Measurements from ENCODE around the gene ALS2CL. TPM values are rescaled to one million over a fixed set of nuclear protein-coding genes. Genes with fewer than 3 reads are reported as not detected.

Gene ALS2CL
- total RNA-seq, 2 experiments from 2014 or later, result 3.2 to 3.3 TPM

DNA sequence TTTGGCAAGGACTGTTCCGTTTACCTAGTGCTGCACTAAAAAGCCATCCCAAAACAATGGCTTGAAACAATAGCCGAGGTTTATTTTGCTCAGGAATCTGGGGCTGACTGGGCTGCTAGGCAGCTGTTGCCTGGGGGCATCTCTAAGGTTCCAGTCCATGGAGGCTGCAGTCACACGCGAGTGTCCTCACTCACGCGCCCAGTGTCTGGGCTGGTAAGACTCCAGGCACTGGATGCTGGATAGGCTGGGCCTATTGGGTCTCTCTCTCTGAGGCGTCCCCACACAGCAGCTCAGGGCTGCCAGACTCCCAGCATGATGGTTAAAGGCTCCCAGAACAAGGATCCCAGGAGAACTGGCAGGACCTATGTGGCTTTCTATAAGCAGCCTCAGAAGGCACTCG is 34.2 kb downstream of the ALS2CL start:
- ChIA-PET POLR2A (no interaction called here), CTCF (interaction anchor here (0.6 to 1.5 kb wide), 2 partner anchors 30 to 665 kb away, joined by 3 read pairs; no protein-coding TSS in a partner anchor)
- Mint-ChIP-seq H3K27me3 (peaks cover 2% of the 10 kb centered on the region), H3K9me3 (ENCODE audit: low read depth) (no peaks in the 10 kb centered on the region), H3K27ac (no peak overlapping the region), H3K4me3 (no peak overlapping the region), H3K4me1 (no peaks in the 10 kb centered on the region), H3K36me3 (ENCODE audit: low read depth) (no peaks in the 10 kb centered on the region)
- no peak for ATAC-seq
- DNase-seq, result no peak
- intact Hi-C loops (cut with DNase I, micrococcal nuclease), result no loop called here

DNA sequence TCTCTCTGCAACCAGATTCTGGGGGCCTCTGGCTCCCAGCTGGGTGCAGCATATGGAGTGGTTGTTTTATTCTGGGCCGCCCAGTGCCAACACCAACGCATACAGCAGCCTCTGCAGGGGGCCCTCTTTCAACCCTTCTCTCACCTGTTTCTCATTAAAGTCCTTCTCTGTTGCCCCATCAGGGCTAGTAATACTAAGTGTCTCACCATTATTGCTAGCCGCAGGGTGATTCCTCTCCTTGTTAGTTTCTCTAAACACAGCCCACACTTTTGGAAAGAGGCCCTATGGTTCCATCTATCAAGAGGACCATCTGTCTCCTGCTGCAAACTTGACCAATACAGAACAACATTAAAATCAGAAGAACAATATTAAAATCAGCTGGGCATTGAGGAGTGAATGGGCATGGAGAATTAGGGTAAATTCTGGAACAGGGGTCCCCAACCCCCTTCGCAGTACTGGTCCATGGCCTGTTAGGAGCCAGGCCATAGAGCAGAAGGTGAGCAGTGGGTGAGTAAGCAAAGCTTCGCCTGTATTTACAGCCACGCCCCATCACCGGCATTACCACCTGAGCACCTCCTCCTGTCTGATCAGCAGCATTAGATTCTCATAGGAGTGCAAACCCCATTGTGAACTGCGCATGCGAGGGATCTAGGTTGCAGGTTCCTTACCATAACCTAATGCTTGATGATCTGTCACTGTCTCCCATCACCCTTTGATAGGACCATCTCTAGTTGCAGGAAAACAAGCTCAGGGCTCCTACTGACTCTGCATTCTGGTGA is 36.5 kb downstream of the ALS2CL start:
- no peak overlapping the region for H3K27ac Mint-ChIP-seq
- H3K4me3 Mint-ChIP-seq, result no peak overlapping the region
- CTCF ChIA-PET, result interaction anchor here (0.6 to 1.0 kb wide), 2 partner anchors 27 to 667 kb away, joined by 3 to 4 read pairs; no protein-coding TSS in a partner anchor
- H3K36me3 Mint-ChIP-seq (ENCODE audit: low read depth), result peaks cover 2% of the 10 kb centered on the region
- ATAC-seq (no peak), DNase-seq (no peak)
- intact Hi-C loops (cut with DNase I, micrococcal nuclease), result no loop called here
- POLR2A ChIA-PET, result no interaction called here
- H3K9me3 Mint-ChIP-seq (ENCODE audit: low read depth), result peaks cover 3% of the 10 kb centered on the region
- H3K4me1 Mint-ChIP-seq, result no peaks in the 10 kb centered on the region
- peaks cover 5% of the 10 kb centered on the region for H3K27me3 Mint-ChIP-seq

DNA sequence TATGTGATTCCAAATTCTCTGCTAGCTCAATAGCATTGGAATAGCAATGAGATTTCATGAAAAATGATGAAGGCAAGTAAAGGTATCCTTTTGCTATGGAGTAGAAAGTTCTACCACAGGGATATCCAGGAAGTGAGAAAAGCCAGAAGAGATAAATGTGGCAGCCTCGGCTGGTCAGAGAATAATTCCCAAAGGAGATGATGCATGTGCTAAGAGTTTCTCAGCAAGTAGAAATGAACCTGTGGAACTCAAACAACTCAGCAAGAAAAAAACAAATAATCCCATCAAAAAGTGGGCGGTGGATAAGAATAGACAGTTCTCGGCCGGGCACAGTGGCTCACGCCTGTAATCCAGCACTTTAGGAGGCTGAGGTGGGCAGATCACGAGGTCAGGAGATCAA is 38.2 kb downstream of the ALS2CL start:
- ChIA-PET CTCF (interaction anchor here (0.8 kb wide), 1 partner anchor 732 kb away, joined by 3 read pairs; no protein-coding TSS in a partner anchor), POLR2A (no interaction called here)
- Mint-ChIP-seq H3K4me3 (no peak overlapping the region), H3K9me3 (ENCODE audit: low read depth) (peaks cover 6% of the 10 kb centered on the region), H3K36me3 (ENCODE audit: low read depth) (peaks cover 2% of the 10 kb centered on the region), H3K27me3 (peaks cover 5% of the 10 kb centered on the region), H3K4me1 (no peaks in the 10 kb centered on the region), H3K27ac (no peak overlapping the region)
- ATAC-seq (no peak), DNase-seq (no peak)
- intact Hi-C loops (cut with DNase I, micrococcal nuclease), result no loop called here

DNA sequence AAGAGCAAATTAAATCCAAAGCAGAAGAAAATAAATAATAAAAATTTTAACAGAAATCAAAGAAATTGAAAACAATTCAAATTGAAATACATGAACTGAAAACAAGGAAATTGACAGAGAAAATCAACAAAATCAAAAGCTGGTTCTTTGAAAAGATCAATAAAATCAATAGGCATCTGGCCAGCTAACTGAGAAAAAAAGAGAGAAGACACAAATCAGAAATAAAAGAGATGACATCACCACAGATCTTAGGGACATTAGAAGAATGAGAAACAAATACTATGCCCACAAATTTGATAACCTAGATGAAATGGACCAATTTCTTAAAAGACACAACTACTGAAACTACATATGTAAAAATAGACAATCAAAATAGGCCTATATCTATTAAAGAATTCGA is 42.4 kb downstream of the ALS2CL start:
- peaks cover 6% of the 10 kb centered on the region for H3K9me3 Mint-ChIP-seq (ENCODE audit: low read depth)
- intact Hi-C loops (cut with DNase I, micrococcal nuclease), result no loop called here
- ATAC-seq (no peak), DNase-seq (no peak)
- ChIA-PET CTCF (interaction anchor here (1.4 kb wide), 1 partner anchor 163 kb away, joined by 3 read pairs; no protein-coding TSS in a partner anchor), POLR2A (no interaction called here)
- peaks cover 8% of the 10 kb centered on the region for H3K27me3 Mint-ChIP-seq
- no peak overlapping the region for H3K4me3 Mint-ChIP-seq
- no peak overlapping the region for H3K27ac Mint-ChIP-seq
- H3K36me3 Mint-ChIP-seq (ENCODE audit: low read depth), result peaks cover 2% of the 10 kb centered on the region
- H3K4me1 Mint-ChIP-seq, result no peaks in the 10 kb centered on the region

DNA sequence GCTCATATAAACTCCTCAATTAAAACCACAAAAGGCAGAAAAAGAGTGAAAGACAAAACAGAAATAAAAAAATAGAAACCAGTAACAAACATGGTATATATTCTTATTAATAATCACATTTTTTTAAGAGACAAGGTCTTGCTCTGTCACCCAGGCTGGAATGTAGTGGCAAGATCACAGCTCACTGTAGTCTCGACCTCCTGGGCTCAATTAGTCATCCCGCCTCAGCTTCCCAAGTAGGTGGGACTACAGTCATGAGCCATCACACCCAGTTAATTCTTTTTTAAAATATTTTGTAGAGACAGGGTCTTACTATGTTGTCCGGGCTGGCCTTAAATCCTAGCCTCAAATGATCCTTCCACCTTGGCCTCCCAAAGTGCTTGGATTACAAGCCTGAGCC is 44.0 kb downstream of the ALS2CL start:
- Mint-ChIP-seq H3K9me3 (ENCODE audit: low read depth) (peaks cover 6% of the 10 kb centered on the region), H3K27me3 (peaks cover 6% of the 10 kb centered on the region), H3K4me1 (no peaks in the 10 kb centered on the region), H3K36me3 (ENCODE audit: low read depth) (peaks cover 2% of the 10 kb centered on the region), H3K4me3 (no peak overlapping the region), H3K27ac (no peak overlapping the region)
- ATAC-seq, result no peak
- ChIA-PET CTCF (interaction anchor here (1.2 kb wide), 1 partner anchor 218 kb away, joined by 4 read pairs; no protein-coding TSS in a partner anchor), POLR2A (no interaction called here)
- intact Hi-C loops (cut with DNase I, micrococcal nuclease), result no loop called here
- DNase-seq, result no peak

DNA sequence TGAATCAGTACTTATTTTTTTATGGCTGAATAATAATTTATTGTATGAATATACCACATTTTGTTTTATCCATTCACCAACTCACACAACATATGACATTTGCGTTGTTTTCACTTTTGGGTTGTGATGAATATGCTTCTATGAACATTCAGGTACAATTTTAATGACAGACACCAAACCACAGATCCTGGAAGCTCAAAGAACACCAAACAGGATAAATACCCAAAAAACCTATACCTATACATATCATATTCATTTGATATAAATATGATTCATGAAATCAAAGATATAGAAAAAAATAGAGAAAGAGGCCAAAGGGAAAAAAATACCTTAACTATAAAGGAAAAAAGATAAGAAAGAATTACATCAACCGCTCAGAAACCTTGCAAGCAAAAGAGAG is 45.4 kb downstream of the ALS2CL start:
- H3K27ac Mint-ChIP-seq, result no peak overlapping the region
- peaks cover 2% of the 10 kb centered on the region for H3K36me3 Mint-ChIP-seq (ENCODE audit: low read depth)
- POLR2A ChIA-PET, result no interaction called here
- no peak for DNase-seq
- CTCF ChIA-PET, result no interaction called here
- H3K9me3 Mint-ChIP-seq (ENCODE audit: low read depth), result peaks cover 6% of the 10 kb centered on the region
- peaks cover 13% of the 10 kb centered on the region for H3K27me3 Mint-ChIP-seq
- H3K4me3 Mint-ChIP-seq, result no peak overlapping the region
- intact Hi-C loops (cut with DNase I, micrococcal nuclease), result no loop called here
- ATAC-seq, result no peak
- no peaks in the 10 kb centered on the region for H3K4me1 Mint-ChIP-seq

DNA sequence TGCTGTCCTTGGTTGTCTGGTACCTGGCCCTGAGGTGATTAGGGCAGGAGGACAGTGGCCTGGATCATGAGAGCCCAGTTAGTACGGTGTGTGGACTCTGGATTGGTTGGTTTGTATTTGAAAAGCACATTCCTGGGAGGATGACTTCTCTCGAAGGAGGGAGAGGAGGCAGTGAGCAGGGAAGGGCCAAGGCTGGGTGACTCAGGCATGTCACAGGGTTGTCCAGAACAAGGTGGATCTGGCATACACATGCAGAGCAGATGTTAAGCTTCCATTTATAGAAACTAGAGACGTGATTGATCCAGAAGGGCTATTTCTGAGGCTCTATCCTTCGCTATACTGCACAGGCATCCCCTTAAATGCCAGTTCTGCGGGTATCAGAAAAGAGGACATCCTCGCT is 46.8 kb downstream of the ALS2CL start:
- POLR2A ChIA-PET, result no interaction called here
- Mint-ChIP-seq H3K4me3 (no peak overlapping the region), H3K27ac (no peak overlapping the region), H3K36me3 (ENCODE audit: low read depth) (no peaks in the 10 kb centered on the region), H3K4me1 (no peaks in the 10 kb centered on the region), H3K9me3 (ENCODE audit: low read depth) (peaks cover 3% of the 10 kb centered on the region), H3K27me3 (peaks cover 10% of the 10 kb centered on the region)
- CTCF ChIA-PET, result interaction anchor here (0.7 kb wide), 1 partner anchor 17 kb away, joined by 3 read pairs; no protein-coding TSS in a partner anchor
- DNase-seq (no peak), ATAC-seq (no peak)
- intact Hi-C loops (cut with DNase I, micrococcal nuclease), result no loop called here

DNA sequence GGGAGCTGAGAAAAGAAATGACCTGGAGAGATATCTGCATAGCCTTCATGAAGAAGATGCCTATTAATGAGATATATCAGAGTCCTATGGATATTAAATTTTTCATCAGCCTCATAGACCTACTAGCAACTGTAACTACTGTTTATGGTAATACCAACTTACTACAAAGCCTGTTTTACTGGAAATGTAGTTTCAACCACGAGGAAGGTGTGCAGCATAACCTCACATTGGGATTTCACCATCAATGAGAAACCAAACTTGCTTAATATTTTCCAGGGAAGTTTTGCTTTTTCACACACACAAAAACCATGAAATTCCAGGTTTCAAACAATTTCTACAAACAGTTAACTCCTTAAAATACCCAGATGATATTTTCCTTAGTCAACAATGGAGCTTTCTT is 49.8 kb downstream of the ALS2CL start:
- no peaks in the 10 kb centered on the region for H3K36me3 Mint-ChIP-seq (ENCODE audit: low read depth)
- ChIA-PET CTCF (interaction anchor here (0.6 to 1.2 kb wide), 2 partner anchors 11 to 14 kb away, joined by 3 to 4 read pairs; no protein-coding TSS in a partner anchor), POLR2A (no interaction called here)
- DNase-seq (no peak), ATAC-seq (no peak)
- no peak overlapping the region for H3K27ac Mint-ChIP-seq
- H3K27me3 Mint-ChIP-seq, result peaks cover 10% of the 10 kb centered on the region
- no peak overlapping the region for H3K4me3 Mint-ChIP-seq
- peaks cover 6% of the 10 kb centered on the region for H3K9me3 Mint-ChIP-seq (ENCODE audit: low read depth)
- H3K4me1 Mint-ChIP-seq, result no peaks in the 10 kb centered on the region
- intact Hi-C loops (cut with DNase I, micrococcal nuclease), result no loop called here

DNA sequence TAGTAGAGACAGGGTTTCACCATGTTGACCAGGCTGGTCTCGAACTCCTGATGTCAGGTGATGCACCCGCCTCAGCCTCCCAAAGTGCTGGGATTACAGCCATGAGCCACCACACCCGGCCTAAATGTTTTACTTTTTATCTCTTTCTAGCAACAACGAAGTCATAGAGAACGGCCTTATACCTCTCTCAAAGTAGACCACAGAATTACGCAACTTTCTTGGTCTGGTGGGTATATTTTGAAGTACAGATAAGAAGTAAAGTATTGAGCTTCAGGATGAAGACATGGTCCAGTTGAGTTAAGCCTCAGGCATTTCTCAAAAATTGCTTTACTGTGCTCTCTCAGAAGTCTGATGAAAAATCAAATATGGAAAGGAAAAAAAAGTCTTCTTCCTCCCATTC is 50.5 kb downstream of the ALS2CL start:
- ChIA-PET POLR2A (no interaction called here), CTCF (interaction anchor here (0.6 to 1.9 kb wide), 2 partner anchors 10 to 13 kb away, joined by 3 to 4 read pairs; no protein-coding TSS in a partner anchor)
- intact Hi-C loops (cut with DNase I, micrococcal nuclease), result no loop called here
- peaks cover 6% of the 10 kb centered on the region for H3K9me3 Mint-ChIP-seq (ENCODE audit: low read depth)
- no peak for DNase-seq
- H3K4me3 Mint-ChIP-seq, result no peak overlapping the region
- no peak overlapping the region for H3K27ac Mint-ChIP-seq
- no peak for ATAC-seq
- H3K36me3 Mint-ChIP-seq (ENCODE audit: low read depth), result no peaks in the 10 kb centered on the region
- H3K4me1 Mint-ChIP-seq, result no peaks in the 10 kb centered on the region
- peaks cover 10% of the 10 kb centered on the region for H3K27me3 Mint-ChIP-seq

DNA sequence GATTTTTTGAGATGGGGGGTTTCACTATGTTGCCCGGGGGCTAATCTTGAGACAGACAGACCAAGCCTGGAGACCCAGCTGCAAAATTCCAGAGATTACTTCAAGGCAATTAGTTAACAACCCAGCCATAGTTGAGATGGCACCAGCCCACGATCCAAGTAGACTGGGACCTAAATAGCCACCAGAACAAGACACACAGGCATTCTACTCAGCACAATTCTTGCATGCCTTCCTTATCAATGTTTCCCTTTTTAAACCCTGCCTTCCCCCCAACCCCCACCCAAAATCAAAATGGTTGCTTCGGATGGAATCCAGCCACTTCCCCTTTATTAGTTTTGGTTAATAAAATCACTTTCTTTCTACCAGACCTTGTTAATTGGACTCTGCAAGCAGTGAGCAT is 52.6 kb downstream of the ALS2CL start:
- Mint-ChIP-seq H3K9me3 (ENCODE audit: low read depth) (peaks cover 6% of the 10 kb centered on the region), H3K4me1 (no peaks in the 10 kb centered on the region), H3K36me3 (ENCODE audit: low read depth) (no peaks in the 10 kb centered on the region), H3K27ac (no peak overlapping the region), H3K4me3 (no peak overlapping the region), H3K27me3 (peaks cover 7% of the 10 kb centered on the region)
- ATAC-seq (no peak), DNase-seq (no peak)
- CTCF ChIA-PET, result interaction anchor here (0.7 to 1.3 kb wide), 2 partner anchors 10 to 99 kb away, joined by 3 to 4 read pairs; no protein-coding TSS in a partner anchor
- POLR2A ChIA-PET, result no interaction called here
- intact Hi-C loops (cut with DNase I, micrococcal nuclease), result no loop called here

DNA sequence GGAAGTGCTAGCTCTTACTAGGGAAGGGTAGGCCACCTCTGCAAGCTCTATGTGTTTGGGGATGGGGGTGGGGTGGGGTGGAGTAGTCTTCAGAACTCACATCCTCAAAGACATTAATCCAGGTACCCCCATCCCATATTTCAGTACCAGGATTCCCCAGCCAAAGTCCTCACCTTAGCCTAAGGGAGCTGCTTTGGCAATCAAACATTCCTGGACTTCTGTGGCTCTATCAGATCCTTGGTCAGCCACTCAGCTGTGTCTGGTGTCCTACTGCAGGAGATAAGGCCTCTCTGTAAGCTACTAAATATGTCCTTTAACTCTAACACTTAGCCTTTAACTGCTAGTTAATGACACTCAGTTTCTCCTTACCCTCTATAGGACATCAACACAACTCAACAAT is 54.3 kb downstream of the ALS2CL start:
- H3K9me3 Mint-ChIP-seq (ENCODE audit: low read depth), result peaks cover 6% of the 10 kb centered on the region

DNA sequence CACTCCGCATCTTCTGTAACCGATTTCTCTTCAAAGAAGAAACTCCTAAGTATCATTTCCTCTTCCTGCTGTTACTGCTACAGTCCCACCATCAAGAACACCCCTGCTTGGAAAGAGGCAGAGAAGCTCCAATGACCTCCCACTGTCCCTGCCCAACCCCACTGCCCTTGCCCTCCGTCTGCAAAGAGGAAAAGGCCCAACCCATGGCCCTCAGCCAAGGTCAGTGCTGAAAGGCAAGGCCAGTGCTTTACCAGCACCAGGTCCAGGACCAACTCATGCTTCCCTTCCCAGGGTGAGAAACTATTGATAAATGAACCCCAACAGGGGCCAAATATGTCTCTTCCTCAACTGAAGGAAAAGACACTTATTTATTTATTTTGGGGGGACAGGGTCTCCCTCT is 58.6 kb downstream of the ALS2CL start:
- H3K27me3 Mint-ChIP-seq, result no peaks in the 10 kb centered on the region
- no peak overlapping the region for H3K4me3 Mint-ChIP-seq
- H3K36me3 Mint-ChIP-seq (ENCODE audit: low read depth), result no peaks in the 10 kb centered on the region
- no peak overlapping the region for H3K27ac Mint-ChIP-seq
- H3K4me1 Mint-ChIP-seq, result peaks cover 11% of the 10 kb centered on the region
- ChIA-PET POLR2A (no interaction called here), CTCF (interaction anchor here (9.0 kb wide), 1 partner anchor 148 kb away, joined by 202 read pairs; no protein-coding TSS in a partner anchor)
- ATAC-seq (no peak), DNase-seq (no peak)
- no peaks in the 10 kb centered on the region for H3K9me3 Mint-ChIP-seq (ENCODE audit: low read depth)
- intact Hi-C loops (cut with DNase I, micrococcal nuclease), result no loop called here

More for the DNA sequence above, 54.3 kb downstream of the ALS2CL start:
- CTCF ChIA-PET, result interaction anchor here (0.9 to 1.2 kb wide), 3 partner anchors 9 to 151 kb away, joined by 4 to 5 read pairs (median 4); no protein-coding TSS in a partner anchor
- Mint-ChIP-seq H3K4me3 (no peak overlapping the region), H3K4me1 (peaks cover 6% of the 10 kb centered on the region), H3K27ac (no peak overlapping the region), H3K36me3 (ENCODE audit: low read depth) (no peaks in the 10 kb centered on the region), H3K27me3 (peaks cover 7% of the 10 kb centered on the region)
- intact Hi-C loops (cut with DNase I, micrococcal nuclease), result no loop called here
- POLR2A ChIA-PET, result no interaction called here
- ATAC-seq (no peak), DNase-seq (no peak)
